Daoy (cell line): Measurements from ENCODE around the gene NR5A2. TPM values are rescaled to one million over a fixed set of nuclear protein-coding genes. Genes with fewer than 3 reads are reported as not detected.
A peak's percentile ranks its signal among the peaks of the same experiment; 100 is the strongest.

Source experiments
- DNase-seq: peaks from one replicate; pipeline ENCODE4 v3.0.0-alpha.2; 2015; ENCODE audit warnings: low read depth
- total RNA-seq: library from RNA; depleted of rRNA; stranded (reverse); fragments of >200 nt; shearing (Covaris generic); gene quantifications from 2 replicates; pipeline ENCODE4 v1.2.3, GENCODE V29; 2014

Gene NR5A2
- total RNA-seq, 1 experiment from 2014 or later: 0.23 TPM

DNA sequence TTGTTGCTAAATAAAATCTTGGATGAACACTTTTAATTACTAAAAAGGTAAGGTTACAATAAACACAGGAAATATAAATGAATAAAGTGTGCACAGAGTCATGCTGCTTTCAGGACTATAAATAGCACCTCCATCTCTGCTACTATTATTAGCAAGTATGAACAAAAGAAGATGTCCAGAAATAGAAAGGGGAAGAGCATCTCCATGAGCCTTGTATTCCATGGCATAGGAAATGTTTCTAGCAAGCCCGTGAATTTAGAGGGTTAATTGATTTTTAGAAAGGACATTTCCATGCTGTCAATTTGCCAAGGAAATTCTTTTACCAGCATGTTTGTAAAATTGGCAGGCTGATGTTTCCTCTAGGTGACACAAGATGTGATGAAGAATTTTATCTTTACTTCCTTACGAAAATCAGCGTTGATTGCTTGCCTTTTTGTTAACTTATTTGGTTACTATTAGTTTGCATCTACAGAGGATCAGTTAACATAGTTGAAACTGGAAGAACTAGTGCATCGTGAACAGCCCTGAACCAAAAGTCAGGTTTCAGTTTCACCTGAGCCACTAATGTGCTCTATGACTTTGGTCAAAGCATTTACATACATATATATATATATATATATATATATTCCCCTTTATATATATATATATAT, 45.3 kb downstream of the NR5A2 start:
- DNase-seq: no peak

DNA sequence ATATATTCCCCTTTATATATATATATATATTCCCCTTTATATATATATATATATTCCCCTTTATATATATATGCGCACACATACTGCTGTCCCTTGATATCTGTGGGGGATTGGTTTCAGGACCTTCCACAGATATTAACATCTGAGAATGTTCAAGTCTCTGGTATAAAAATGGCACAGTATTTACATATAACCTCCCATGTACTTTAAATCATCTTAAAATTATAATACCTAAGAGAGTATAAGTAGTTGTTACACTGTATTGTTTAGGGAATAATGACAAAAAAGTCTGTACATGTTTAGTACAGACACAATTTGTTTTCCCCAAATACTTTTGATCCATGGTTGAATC, 45.8 kb downstream of the NR5A2 start:
- no peak for DNase-seq

DNA sequence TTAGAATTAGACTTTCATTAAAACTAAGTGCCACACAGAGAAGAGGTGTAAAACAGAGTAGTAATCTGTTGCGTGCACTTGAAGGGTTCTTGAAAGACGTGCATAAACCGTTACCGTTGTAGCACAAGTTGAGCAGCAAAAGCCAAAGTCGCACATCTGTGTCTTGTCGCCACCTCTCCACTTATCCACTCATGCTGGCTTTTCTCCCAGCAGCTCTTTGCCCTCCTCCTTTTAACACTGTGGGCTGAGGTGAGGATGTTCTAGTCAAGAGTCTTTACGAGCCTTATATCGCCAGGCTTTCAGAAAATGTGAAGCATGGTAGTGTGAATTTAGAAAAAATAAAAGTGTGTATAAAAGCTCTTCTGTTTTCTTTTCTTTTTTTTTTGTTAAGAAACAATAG, 48.0 kb downstream of the NR5A2 start:
- no peak for DNase-seq

DNA sequence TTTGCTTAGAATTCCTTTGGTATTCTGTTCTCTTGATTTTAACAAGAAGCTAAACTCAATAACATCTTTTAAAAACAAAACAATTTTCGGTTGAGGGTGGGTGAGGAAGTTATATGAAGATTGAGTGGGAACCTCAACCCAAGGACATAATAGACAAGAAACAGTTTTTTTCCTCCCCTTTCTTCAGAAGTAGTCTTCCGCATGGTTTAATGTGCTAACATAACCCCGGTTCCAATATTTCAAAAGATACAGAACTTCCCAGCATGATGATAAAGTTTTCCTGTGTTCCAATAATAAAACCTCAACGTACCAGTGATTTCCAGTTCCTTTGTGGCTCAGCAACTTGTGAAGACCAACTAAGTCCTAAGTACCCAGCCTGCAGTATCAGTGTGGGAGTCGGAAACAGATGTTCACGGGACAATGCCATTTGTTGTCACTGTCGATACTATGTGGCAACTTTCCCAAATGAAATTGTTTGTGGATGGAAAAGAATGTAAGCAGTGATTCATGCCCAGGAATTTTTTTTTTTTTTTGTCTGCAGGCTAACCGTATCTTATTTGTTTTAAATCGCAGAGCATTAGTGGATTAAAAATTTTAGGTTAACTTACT, 48.5 kb downstream of the NR5A2 start:
- DNase-seq: peak; percentile 80

- DNase-seq: no peak
Measured at GRCh38 chr1:200079232-200079940, 51.9 kb downstream of the NR5A2 start.

- DNase-seq: no peak
Measured at GRCh38 chr1:200081151-200081968, 53.9 kb downstream of the NR5A2 start.

DNA sequence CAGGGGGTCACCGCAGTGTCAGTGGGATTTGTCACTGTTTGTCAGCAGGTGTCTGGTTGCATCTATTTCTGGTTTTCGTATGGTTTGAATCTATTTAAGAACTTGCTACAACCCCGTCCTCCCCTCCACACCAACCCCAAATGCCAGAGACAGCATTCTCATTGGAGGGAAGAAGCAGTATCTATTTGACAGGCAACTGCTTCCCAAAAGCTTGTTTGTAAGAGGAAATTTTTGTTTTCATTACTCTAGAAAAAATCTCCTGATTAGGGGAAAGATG, 54.4 kb downstream of the NR5A2 start:
- DNase-seq: no peak

- no peak for DNase-seq
Measured at GRCh38 chr1:200082329-200082728, 54.8 kb downstream of the NR5A2 start.

- DNase-seq: peak; percentile 16
Measured at GRCh38 chr1:200090252-200091159, 63.0 kb downstream of the NR5A2 start.

DNA sequence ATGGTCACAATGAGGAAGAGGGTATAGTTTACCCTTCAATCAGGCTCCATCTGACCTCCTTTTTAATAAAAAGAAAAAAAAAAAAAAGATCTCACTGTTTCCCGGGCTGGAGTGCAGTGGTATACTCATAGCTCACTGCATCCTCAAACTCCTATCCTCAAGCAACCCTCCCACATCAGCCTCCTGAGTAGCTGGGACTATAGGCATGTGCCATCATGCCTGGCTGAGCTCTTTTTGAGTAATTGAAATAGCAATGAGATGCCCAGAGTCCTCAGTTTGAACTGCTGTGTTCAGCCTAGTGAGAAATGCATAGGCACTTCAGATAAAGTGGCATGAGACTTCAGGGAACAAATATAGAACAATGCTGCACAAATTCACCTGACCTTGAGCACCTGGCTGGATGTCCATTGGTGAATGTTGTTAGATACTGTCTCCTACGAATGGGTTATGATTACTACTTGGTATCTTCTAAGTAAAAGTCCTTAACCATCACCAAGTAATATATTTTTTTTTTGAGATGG, 67.6 kb downstream of the NR5A2 start:
- no peak for DNase-seq

DNA sequence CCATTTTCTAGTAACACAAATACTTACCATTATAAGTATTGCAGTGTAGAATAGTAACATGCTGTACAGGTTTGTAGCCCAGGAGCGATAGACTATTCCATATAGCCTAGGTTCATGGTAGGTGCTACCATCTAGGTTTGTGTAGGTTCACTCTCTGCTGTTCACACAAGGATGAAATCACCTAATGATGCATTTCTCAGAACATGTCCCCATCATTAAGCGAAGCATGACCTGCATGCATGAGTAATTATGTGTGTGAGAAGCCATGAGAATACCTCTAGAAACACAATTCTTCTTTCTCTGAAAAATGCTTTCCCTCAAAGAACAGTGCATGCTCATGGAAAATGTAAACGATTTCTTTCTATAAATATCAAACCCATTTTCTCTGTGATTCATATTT, 69.3 kb downstream of the NR5A2 start:
- no peak for DNase-seq

- DNase-seq: peak; percentile 55
Measured at GRCh38 chr1:200099040-200099439, 71.5 kb downstream of the NR5A2 start.

- no peak for DNase-seq
Measured at GRCh38 chr1:200103966-200104583, 76.6 kb downstream of the NR5A2 start.

- no peak for DNase-seq
Measured at GRCh38 chr1:200107004-200107470, 79.5 kb downstream of the NR5A2 start.

DNA sequence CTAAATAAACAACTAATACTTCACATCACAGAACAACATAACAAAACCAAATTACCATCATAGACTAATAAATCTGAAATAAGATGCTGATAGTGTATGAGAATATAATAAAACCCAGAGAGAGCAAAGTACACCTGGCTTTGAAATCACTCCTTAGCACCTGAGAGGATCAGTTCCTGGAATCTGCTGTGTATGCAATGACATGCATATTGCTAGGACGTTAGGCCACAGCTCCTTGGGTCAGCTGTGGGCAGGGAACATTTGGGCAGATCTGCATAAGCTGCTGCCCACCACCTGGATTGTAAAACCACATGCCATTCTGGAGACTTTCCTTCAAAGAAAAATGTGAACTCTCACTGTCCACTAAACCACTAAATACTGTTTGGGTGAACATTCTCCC, 81.1 kb downstream of the NR5A2 start:
- no peak for DNase-seq

DNA sequence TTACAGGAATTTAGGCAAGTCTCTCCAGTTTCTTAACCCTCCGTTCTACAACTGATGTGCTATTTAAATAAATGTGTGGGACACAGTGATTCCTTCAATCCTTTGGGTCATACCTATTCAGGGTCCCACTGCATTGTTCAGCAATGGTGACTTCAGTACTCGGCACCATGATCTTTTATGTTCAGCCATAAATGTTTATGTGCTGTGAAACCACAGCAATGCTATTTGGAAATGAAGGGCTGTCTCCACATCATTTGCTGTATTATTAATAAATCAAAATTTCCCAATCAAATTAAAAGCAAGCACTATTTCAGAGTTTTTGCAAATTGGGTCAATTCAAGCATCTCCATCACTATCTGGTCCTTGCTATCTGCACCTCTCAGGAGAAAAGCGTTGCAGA, 84.8 kb downstream of the NR5A2 start:
- no peak for DNase-seq

DNA sequence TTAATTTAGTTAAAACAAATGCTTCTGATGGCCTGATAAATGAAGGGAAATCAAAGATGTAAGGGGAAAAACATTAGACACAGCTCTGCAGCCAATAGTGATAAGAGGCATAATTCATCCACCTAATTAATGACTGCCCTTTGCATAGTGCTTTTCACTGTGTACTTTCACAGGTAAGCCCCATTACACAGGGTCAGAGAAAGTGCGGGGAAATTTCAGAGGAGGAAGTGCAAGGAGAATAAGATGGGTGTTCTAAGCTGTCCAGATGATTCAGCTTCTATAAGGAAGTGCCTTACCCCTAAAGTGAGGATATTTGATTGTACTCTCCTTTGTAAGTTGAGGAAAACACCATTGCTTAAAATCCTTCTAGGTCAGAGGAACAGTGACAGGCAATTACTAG, 88.0 kb downstream of the NR5A2 start:
- DNase-seq: no peak

GRCh38 chr1:200116324-200116723, 88.8 kb downstream of the NR5A2 start:
- DNase-seq: no peak

DNA sequence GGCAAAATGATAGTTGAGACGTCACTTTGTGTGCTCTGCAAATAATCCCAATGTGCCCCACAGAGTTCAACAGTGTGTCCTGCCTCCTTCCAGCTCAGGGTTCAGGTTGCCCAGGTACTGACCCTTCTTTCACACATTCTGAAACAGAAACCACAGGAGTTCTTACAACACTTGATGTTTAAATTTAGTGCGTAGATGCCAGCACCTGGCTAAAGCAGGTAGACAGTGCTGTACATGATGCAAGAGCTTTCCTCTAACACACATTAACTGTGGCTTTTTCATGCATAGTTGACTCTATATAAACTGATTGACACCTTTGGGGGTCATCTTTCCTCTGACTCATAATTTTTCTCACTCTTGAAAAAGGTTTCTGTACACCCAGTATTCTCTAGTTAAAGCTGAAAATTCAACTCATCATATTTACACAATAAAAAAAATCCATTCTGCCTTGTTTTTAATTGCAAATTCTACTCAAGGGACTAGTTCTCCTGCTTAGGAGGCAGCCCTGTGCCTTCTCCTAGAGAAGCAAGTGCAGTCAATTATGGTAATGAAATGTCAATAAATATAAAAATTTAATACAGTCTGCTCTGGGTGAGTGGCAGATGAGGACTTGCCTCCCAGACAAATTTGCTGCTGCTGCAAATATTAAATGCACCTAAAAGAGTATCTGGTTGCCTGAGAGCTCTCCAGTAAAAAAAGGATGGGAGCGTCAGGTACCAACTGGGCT, 91.4 kb downstream of the NR5A2 start:
- no peak for DNase-seq

DNA sequence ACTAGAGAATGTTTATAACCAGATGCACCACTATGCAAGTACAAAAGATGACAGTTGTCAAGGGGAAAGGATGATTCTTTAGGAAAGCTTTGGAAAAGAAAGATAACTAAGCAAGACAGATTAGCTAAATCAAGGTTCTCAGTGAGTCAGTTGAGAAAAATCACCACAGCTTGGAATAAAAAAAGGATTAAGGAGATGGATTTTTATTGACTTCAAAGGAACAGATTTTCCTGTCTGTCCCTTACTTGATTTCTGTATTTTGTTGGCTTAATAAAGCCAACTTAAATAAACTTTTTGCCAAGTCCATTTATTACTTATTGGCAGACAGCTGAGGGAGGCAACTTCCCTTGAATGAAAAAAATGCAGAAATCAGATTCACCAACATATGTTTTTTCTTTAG, 93.9 kb downstream of the NR5A2 start:
- DNase-seq: no peak
